ENCODE data around the gene TRIM29. TPM values are rescaled to one million over a fixed set of nuclear protein-coding genes. Genes with fewer than 3 reads are reported as not detected.

The TRIM29 gene
- total RNA-seq, 5 donors from 2014 or later (not counting 1 experiment from before 2014, with no cell fraction given) = not detected

DNA sequence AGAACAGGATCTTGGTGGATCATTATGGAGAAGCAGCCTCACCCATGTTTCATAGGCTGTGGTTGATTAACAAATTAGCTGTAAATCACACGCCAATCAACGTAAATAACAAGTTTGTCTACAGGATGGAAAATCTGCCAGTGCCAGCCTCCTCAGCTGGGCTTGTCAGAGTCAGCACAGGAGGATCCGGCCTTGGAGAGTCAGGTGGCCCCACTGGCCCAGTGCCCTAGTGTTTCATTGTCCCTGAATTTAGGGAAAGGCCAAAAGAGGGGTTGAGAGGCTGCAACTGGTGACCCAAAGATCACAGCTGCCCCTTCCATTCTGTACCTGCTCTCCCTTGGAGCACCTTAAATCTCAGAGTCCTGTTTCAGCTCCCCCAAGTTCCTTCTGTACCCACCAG lies 42.4 kb downstream of the TRIM29 start:
- Histone ChIP-seq H3K9me3 (no peaks in the 10 kb centered on the region), H3K27ac (ENCODE audit: low read length) (no peak overlapping the region), H3K27me3 (replicated peaks in 1 of 2; ENCODE audit: control insufficient read depth in 2 of 2, extremely low read depth in 1 of 2, insufficient read depth in 2 of 2, low read length in 1 of 2) (peaks cover 0 to 34% of the 10 kb centered on the region in 2 experiments), H3K4me1 (ENCODE audit: control insufficient read depth in 1 of 2, extremely low read depth in 1 of 2, insufficient read depth in 2 of 2, low read length in 2 of 2) (no peaks in the 10 kb centered on the region), H3K36me3 (ENCODE audit: control insufficient read depth in 2 of 2, extremely low read depth in 1 of 2, insufficient read depth in 1 of 2, low read length in 1 of 2) (no peaks in the 10 kb centered on the region), H3K4me3 (ENCODE audit: control insufficient read depth in 1 of 2, extremely low read depth in 1 of 2, low read length in 1 of 2) (no peak overlapping the region)
- no peaks in the 10 kb centered on the region for H3K4me1 Mint-ChIP-seq
- no peak overlapping the region for H3K27ac Mint-ChIP-seq
- H3K36me3 Mint-ChIP-seq = no peaks in the 10 kb centered on the region
- no peak overlapping the region for H3K4me3 Mint-ChIP-seq
- CTCF ChIA-PET = no interaction called here
- no peaks in the 10 kb centered on the region for H3K9me3 Mint-ChIP-seq
- peaks cover 8 to 21% of the 10 kb centered on the region in 2 donors for H3K27me3 Mint-ChIP-seq
- DNase-seq (no peak), ATAC-seq (replicated peaks in 1 of 4) (no peak)
- POLR2A ChIA-PET = no interaction called here
- 75% methylated on average over 3 of the region's 3 CpGs for WGBS (ENCODE audit: insufficient coverage)

DNA sequence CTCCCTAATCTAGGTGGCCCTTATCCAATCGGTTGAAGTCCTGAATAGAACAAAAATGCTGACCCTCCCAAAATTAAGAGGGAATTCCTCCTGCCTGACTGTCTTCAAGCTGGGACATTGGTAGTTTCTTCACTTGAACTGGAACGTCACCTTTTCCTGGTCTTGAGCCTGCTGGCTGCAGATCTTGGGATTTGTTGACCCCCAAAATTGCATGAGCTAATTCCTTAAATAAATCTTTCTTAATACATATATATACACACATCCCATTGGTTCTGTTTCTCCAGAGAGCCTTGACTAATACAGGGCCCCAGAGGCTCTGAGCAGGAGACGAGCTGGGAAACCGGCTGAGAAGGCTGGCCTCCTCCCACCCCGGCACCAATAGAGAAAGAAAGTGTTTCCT lies 46.2 kb downstream of the TRIM29 start:
- Histone ChIP-seq H3K4me3 (ENCODE audit: control insufficient read depth in 1 of 2, extremely low read depth in 1 of 2, low read length in 1 of 2) (no peak overlapping the region), H3K4me1 (ENCODE audit: control insufficient read depth in 1 of 2, extremely low read depth in 1 of 2, insufficient read depth in 2 of 2, low read length in 2 of 2) (no peaks in the 10 kb centered on the region), H3K9me3 (no peaks in the 10 kb centered on the region), H3K36me3 (ENCODE audit: control insufficient read depth in 2 of 2, extremely low read depth in 1 of 2, insufficient read depth in 1 of 2, low read length in 1 of 2) (no peaks in the 10 kb centered on the region), H3K27me3 (replicated peaks in 1 of 2; ENCODE audit: control insufficient read depth in 2 of 2, extremely low read depth in 1 of 2, insufficient read depth in 2 of 2, low read length in 1 of 2) (peaks cover 0 to 15% of the 10 kb centered on the region in 2 experiments), H3K27ac (ENCODE audit: low read length) (no peak overlapping the region)
- DNase-seq = no peak
- 84% methylated on average over 2 of the region's 5 CpGs for WGBS (ENCODE audit: insufficient coverage)
- ChIA-PET POLR2A (no interaction called here), CTCF (no interaction called here)
- H3K4me3 Mint-ChIP-seq = no peak overlapping the region
- H3K36me3 Mint-ChIP-seq = no peaks in the 10 kb centered on the region
- no peaks in the 10 kb centered on the region for H3K9me3 Mint-ChIP-seq
- no peak overlapping the region for H3K27ac Mint-ChIP-seq
- no peak for ATAC-seq (replicated peaks in 1 of 4)
- no peaks in the 10 kb centered on the region for H3K4me1 Mint-ChIP-seq
- peaks cover 8 to 16% of the 10 kb centered on the region in 2 donors for H3K27me3 Mint-ChIP-seq

GRCh38 chr11:120091121-120091520 lies 46.8 kb downstream of the TRIM29 start:
- H3K27ac ChIP-seq (ENCODE audit: low read length) = no peak overlapping the region
- DNase-seq (no peak), ATAC-seq (replicated peaks in 1 of 4) (no peak)
- no CpG with 5 or more reads among the region's 1 CpG for WGBS (ENCODE audit: insufficient coverage)
- H3K9me3 Mint-ChIP-seq = no peaks in the 10 kb centered on the region
- H3K4me1 Mint-ChIP-seq = no peaks in the 10 kb centered on the region
- no peaks in the 10 kb centered on the region for H3K36me3 ChIP-seq (ENCODE audit: control insufficient read depth in 2 of 2, extremely low read depth in 1 of 2, insufficient read depth in 1 of 2, low read length in 1 of 2)
- peaks cover 0 to 9% of the 10 kb centered on the region in 2 experiments for H3K27me3 ChIP-seq (replicated peaks in 1 of 2; ENCODE audit: control insufficient read depth in 2 of 2, extremely low read depth in 1 of 2, insufficient read depth in 2 of 2, low read length in 1 of 2)
- H3K4me3 ChIP-seq (ENCODE audit: control insufficient read depth in 1 of 2, extremely low read depth in 1 of 2, low read length in 1 of 2) = no peak overlapping the region
- peaks cover 8 to 13% of the 10 kb centered on the region in 2 donors for H3K27me3 Mint-ChIP-seq
- no peaks in the 10 kb centered on the region for H3K4me1 ChIP-seq (ENCODE audit: control insufficient read depth in 1 of 2, extremely low read depth in 1 of 2, insufficient read depth in 2 of 2, low read length in 2 of 2)
- ChIA-PET CTCF (no interaction called here), POLR2A (no interaction called here)
- H3K27ac Mint-ChIP-seq = no peak overlapping the region
- H3K4me3 Mint-ChIP-seq = no peak overlapping the region
- no peaks in the 10 kb centered on the region for H3K9me3 ChIP-seq
- no peaks in the 10 kb centered on the region for H3K36me3 Mint-ChIP-seq

GRCh38 chr11:120090411-120090810 lies 47.5 kb downstream of the TRIM29 start:
- H3K4me3 Mint-ChIP-seq = no peak overlapping the region
- Histone ChIP-seq H3K36me3 (ENCODE audit: control insufficient read depth in 2 of 2, extremely low read depth in 1 of 2, insufficient read depth in 1 of 2, low read length in 1 of 2) (no peaks in the 10 kb centered on the region), H3K27me3 (replicated peaks in 1 of 2; ENCODE audit: control insufficient read depth in 2 of 2, extremely low read depth in 1 of 2, insufficient read depth in 2 of 2, low read length in 1 of 2) (peaks cover 0 to 6% of the 10 kb centered on the region in 2 experiments), H3K9me3 (no peaks in the 10 kb centered on the region), H3K27ac (ENCODE audit: low read length) (no peak overlapping the region), H3K4me3 (ENCODE audit: control insufficient read depth in 1 of 2, extremely low read depth in 1 of 2, low read length in 1 of 2) (no peak overlapping the region), H3K4me1 (ENCODE audit: control insufficient read depth in 1 of 2, extremely low read depth in 1 of 2, insufficient read depth in 2 of 2, low read length in 2 of 2) (no peaks in the 10 kb centered on the region)
- no peaks in the 10 kb centered on the region for H3K36me3 Mint-ChIP-seq
- ChIA-PET CTCF (no interaction called here), POLR2A (no interaction called here)
- no peak overlapping the region for H3K27ac Mint-ChIP-seq
- peaks cover 0 to 4% (median 0%) of the 10 kb centered on the region in 3 donors for H3K9me3 Mint-ChIP-seq
- peaks cover 8 to 10% of the 10 kb centered on the region in 2 donors for H3K27me3 Mint-ChIP-seq
- no peak for ATAC-seq (replicated peaks in 1 of 4)
- no peak for DNase-seq
- H3K4me1 Mint-ChIP-seq = no peaks in the 10 kb centered on the region
- 81% methylated on average over 2 of the region's 3 CpGs for WGBS (ENCODE audit: insufficient coverage)

- Mint-ChIP-seq H3K27ac (no peak overlapping the region), H3K9me3 (peaks cover 0 to 4% (median 0%) of the 10 kb centered on the region in 3 donors), H3K36me3 (no peaks in the 10 kb centered on the region), H3K27me3 (peaks cover 8 to 10% of the 10 kb centered on the region in 2 donors), H3K4me3 (no peak overlapping the region), H3K4me1 (no peaks in the 10 kb centered on the region)
- Histone ChIP-seq H3K27me3 (replicated peaks in 1 of 2; ENCODE audit: control insufficient read depth in 2 of 2, extremely low read depth in 1 of 2, insufficient read depth in 2 of 2, low read length in 1 of 2) (peaks cover 0 to 4% of the 10 kb centered on the region in 2 experiments), H3K27ac (ENCODE audit: low read length) (no peak overlapping the region), H3K4me1 (ENCODE audit: control insufficient read depth in 1 of 2, extremely low read depth in 1 of 2, insufficient read depth in 2 of 2, low read length in 2 of 2) (no peaks in the 10 kb centered on the region), H3K36me3 (ENCODE audit: control insufficient read depth in 2 of 2, extremely low read depth in 1 of 2, insufficient read depth in 1 of 2, low read length in 1 of 2) (no peaks in the 10 kb centered on the region), H3K4me3 (ENCODE audit: control insufficient read depth in 1 of 2, extremely low read depth in 1 of 2, low read length in 1 of 2) (no peak overlapping the region), H3K9me3 (no peaks in the 10 kb centered on the region)
- CTCF ChIA-PET = interaction anchor here in 1 of 2 donors (0.7 kb wide), 1 partner anchor 340 kb away, joined by 3 read pairs; no protein-coding TSS in a partner anchor
- POLR2A ChIA-PET = no interaction called here
- DNase-seq (no peak), ATAC-seq (replicated peaks in 1 of 4) (no peak)
- 71% methylated on average over 2 of the region's 6 CpGs for WGBS (ENCODE audit: insufficient coverage)
Observed at GRCh38 chr11:120089036-120090001, 48.6 kb downstream of the TRIM29 start.

GRCh38 chr11:120088056-120088455 lies 49.9 kb downstream of the TRIM29 start:
- no peaks in the 10 kb centered on the region for H3K9me3 ChIP-seq
- H3K9me3 Mint-ChIP-seq = peaks cover 0 to 8% (median 0%) of the 10 kb centered on the region in 3 donors
- ATAC-seq (replicated peaks in 1 of 4) (no peak), DNase-seq (no peak)
- no peaks in the 10 kb centered on the region for H3K36me3 Mint-ChIP-seq
- H3K27me3 Mint-ChIP-seq = peaks cover 8 to 10% of the 10 kb centered on the region in 2 donors
- H3K4me3 ChIP-seq (ENCODE audit: control insufficient read depth in 1 of 2, extremely low read depth in 1 of 2, low read length in 1 of 2) = no peak overlapping the region
- no peaks in the 10 kb centered on the region for H3K36me3 ChIP-seq (ENCODE audit: control insufficient read depth in 2 of 2, extremely low read depth in 1 of 2, insufficient read depth in 1 of 2, low read length in 1 of 2)
- H3K4me1 ChIP-seq (ENCODE audit: control insufficient read depth in 1 of 2, extremely low read depth in 1 of 2, insufficient read depth in 2 of 2, low read length in 2 of 2) = no peaks in the 10 kb centered on the region
- H3K27me3 ChIP-seq (replicated peaks in 1 of 2; ENCODE audit: control insufficient read depth in 2 of 2, extremely low read depth in 1 of 2, insufficient read depth in 2 of 2, low read length in 1 of 2) = peaks cover 0 to 4% of the 10 kb centered on the region in 2 experiments
- no peak overlapping the region for H3K27ac ChIP-seq (ENCODE audit: low read length)
- POLR2A ChIA-PET = no interaction called here
- H3K27ac Mint-ChIP-seq = no peak overlapping the region
- H3K4me1 Mint-ChIP-seq = no peaks in the 10 kb centered on the region
- CTCF ChIA-PET = no interaction called here
- no peak overlapping the region for H3K4me3 Mint-ChIP-seq
- WGBS (ENCODE audit: insufficient coverage) = 33% methylated on average over 1 of the region's 2 CpGs
